ENCODE data around the gene MITF.

Gene MITF

DNA sequence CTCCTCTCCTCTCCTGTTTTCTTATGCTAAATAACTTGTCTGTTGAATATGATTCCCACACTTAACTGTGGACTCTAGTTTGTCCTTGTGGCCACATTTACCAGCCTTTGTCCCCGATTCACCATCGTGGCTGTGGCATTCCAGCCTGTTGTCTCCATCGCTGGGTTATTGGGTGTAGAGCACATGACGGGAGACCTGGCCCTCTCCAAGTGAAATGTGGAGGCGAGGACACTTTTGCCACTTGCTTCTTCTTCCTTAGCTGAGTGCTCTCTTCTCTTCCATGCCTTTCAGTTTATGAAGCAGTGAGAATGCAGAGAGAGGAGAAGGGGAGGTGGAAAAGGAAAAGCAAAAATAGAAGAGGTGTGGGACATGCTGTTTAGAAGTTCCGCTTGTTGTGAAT lies 198.8 kb downstream of the MITF start:
- DNase-seq (ENCODE audit: low read depth), result no peak
- TF ChIP-seq, protein P1, sequence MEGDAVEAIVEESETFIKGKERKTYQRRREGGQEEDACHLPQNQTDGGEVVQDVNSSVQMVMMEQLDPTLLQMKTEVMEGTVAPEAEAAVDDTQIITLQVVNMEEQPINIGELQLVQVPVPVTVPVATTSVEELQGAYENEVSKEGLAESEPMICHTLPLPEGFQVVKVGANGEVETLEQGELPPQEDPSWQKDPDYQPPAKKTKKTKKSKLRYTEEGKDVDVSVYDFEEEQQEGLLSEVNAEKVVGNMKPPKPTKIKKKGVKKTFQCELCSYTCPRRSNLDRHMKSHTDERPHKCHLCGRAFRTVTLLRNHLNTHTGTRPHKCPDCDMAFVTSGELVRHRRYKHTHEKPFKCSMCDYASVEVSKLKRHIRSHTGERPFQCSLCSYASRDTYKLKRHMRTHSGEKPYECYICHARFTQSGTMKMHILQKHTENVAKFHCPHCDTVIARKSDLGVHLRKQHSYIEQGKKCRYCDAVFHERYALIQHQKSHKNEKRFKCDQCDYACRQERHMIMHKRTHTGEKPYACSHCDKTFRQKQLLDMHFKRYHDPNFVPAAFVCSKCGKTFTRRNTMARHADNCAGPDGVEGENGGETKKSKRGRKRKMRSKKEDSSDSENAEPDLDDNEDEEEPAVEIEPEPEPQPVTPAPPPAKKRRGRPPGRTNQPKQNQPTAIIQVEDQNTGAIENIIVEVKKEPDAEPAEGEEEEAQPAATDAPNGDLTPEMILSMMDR (conservative IDR thresholded peaks at IDR 0.05; ENCODE audit: low read depth, low read length), result no peak
- no peak overlapping the region for H3K4me3 ChIP-seq (ENCODE audit: low read length)

DNA sequence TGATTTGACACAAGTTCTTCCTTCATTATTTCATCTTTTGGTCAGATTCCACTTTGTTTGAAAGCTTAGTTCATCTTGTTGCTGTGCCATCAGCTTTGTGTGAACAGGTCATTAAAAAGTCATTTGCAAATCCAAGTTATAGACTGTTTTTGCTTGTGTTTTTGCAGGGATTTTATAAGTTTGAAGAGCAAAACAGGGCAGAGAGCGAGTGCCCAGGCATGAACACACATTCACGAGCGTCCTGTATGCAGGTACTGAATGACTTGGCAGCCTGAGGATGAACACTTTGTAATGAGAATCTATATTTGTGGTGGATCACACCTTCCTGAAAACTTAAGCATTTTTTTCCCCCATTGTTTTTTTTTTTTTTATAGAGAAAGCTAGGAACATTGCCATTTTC lies 199.7 kb downstream of the MITF start:
- TF ChIP-seq, protein P1 (conservative IDR thresholded peaks at IDR 0.05; ENCODE audit: low read depth, low read length), result no peak
- H3K4me3 ChIP-seq (ENCODE audit: low read length), result no peak overlapping the region
- DNase-seq (ENCODE audit: low read depth), result no peak

DNA sequence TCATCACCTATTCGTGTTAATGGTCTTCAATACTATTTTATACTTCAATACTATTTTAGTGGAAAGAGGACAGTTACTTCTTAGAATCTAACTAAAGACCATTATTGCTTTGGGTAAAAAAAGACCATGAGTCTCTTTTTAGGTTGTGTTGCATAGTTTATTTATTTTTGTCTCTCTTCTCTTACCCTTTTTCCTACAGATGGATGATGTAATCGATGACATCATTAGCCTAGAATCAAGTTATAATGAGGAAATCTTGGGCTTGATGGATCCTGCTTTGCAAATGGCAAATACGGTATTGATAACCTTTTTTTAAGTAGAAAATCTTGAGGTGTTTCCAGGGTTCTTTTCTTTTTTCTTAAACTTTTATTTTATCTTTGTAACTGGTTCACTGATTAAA lies 201.8 kb downstream of the MITF start:
- H3K4me3 ChIP-seq (ENCODE audit: low read length), result no peak overlapping the region
- DNase-seq (ENCODE audit: low read depth), result no peak
- TF ChIP-seq, protein P1 (conservative IDR thresholded peaks at IDR 0.05; ENCODE audit: low read depth, low read length), result no peak

DNA sequence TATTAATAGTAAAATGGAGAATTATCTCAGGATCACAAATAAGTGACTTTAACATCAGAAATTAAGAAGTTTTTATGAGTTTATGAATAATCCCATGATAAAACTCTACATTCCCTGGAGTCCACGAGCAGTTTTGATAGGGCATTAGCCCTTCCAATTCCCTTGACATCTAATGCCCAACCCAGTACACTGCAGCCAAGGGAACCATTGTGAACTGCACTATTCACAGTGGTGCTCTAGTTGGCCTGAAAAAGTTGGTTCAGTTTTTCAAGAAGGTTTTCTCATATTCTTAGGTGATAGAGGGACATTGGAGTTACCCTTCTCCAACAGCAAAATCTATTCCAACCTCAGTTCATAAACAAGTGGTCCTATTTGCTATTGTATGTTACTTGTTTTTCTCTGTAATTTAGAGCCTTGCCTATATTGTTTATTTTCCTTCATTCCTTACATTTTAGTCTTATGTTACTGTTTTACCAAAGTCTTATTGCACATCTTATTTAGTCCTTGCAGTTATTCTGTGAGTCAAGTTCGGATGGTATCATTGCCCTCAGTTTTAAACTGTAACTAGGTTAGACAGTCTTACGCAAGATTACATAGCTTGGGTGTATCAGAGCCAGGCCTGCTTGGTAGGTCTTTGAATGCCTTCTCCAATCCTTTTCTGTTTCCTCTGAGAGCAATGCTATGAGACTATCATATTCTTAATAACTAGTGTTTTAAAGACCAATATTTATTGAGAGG lies 202.3 kb downstream of the MITF start:
- DNase-seq (ENCODE audit: low read depth), result no peak
- no peak overlapping the region for H3K4me3 ChIP-seq (ENCODE audit: low read length)
- TF ChIP-seq, protein P1 (conservative IDR thresholded peaks at IDR 0.05; ENCODE audit: low read depth, low read length), result no peak

DNA sequence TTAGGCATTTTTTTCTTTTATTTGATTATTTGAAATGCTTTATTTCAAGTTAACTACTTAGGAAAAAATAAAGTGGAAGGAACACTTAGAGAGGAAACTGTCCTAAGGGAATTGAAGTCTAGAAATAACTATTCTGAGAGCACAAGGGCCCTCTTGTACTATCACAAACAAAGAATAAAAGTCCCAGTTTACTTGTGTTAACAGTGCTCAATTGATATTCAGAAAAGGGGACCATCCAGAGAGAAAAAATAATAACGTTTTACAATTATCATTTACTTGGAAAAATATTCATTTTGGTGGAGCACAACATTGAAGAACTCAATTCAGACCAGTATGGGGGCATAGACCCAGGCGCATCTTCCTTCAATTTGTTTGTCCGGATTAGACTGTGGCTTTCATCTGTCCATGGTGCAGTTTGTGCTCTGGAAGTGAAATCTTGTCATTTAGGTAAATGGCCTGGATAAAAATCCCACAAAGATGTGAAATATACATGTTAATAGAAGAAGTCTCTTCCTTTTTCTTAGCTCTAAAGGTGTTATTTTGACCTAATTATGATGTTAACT lies 205.7 kb downstream of the MITF start:
- TF ChIP-seq, protein P1 (conservative IDR thresholded peaks at IDR 0.05; ENCODE audit: low read depth, low read length), result no peak
- H3K4me3 ChIP-seq (ENCODE audit: low read length), result no peak overlapping the region
- DNase-seq (ENCODE audit: low read depth), result no peak

DNA sequence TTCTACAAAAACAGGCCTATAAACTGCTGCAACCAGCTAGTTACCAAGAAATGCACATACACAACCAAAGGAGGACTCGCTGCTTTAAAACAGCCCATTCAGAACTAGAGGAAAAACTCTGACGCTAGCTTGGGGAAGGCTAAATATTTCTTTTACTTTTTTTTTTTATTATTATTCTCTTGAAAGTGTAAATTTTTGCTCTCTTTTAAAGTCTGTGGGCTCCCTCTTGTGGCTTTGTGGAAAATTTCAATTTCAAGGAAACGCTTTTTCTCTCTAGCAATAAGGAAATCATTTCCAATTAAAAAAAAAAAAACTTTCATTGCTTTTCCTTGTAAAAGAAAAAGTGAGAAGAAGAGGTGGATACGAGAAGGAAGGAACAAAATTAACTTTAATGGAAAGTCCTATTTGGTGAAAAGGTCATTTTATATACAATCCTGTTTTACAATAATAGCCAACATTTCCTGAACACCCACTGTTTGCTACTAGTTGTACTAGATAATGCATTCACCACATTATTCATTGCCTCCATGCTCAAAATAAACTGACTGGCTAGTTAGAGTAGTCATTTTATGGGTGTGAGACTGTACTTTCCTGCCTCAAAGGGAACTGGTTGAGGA lies 209.1 kb downstream of the MITF start:
- no peak overlapping the region for H3K4me3 ChIP-seq (ENCODE audit: low read length)
- DNase-seq (ENCODE audit: low read depth), result no peak
- TF ChIP-seq, protein P1 (conservative IDR thresholded peaks at IDR 0.05; ENCODE audit: low read depth, low read length), result peak; percentile 51

DNA sequence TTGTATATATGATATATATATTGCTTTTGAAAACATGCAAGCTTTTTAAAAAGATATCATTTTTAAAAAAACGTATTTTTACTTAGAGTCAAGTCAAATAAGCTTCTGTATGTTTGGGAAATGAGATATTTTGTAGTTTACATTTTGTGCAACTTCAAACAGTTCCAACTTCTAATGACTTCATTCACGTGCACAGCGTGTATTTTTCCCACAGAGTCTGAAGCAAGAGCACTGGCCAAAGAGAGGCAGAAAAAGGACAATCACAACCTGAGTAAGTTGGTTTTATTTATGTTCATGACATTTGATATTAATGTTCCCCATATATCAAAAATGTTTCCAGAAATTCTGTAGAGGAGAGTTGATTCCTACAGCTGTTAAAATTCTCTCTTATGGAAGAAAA lies 212.4 kb downstream of the MITF start:
- DNase-seq (ENCODE audit: low read depth), result no peak
- H3K4me3 ChIP-seq (ENCODE audit: low read length), result no peak overlapping the region
- TF ChIP-seq, protein P1 (conservative IDR thresholded peaks at IDR 0.05; ENCODE audit: low read depth, low read length), result no peak

All from retinal pigment epithelial cell (primary cell).